HG03025 (cell line): ENCODE measurements around the gene UCK2.

Experiments used
- ATAC-seq: cut with Tn5 transposase; IDR thresholded peaks from one replicate; pipeline ENCODE4 v1.9.1; 2021; ENCODE audit warnings: mild to moderate bottlenecking, moderate library complexity; ENCODE audit not compliant: unreplicated experiment, low FRiP score

Gene UCK2

GRCh38 chr1:165854101-165854845 is 26.9 kb downstream of the UCK2 start:
- no peak for ATAC-seq

- ATAC-seq = no peak
These were observed 27.8 kb downstream of the UCK2 start for GRCh38 chr1:165855010-165855838.

DNA sequence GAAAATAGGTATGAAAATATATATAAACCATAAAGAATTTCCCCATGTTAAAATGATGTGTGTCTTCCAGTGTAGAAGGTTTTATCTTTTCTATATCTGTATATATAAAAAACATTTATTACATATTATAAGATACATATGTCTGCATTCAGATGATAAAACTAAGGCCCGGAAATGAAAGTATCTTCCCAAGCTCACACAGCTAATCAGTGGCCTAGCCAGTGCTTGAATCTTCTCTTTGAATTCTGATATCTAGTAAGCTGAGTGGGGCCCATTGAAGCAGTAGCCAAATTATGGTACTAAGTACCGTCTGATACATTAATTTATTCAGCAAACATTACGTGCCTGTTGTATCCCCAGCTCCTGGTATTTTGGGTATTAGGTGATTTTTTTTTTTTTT is 28.6 kb downstream of the UCK2 start:
- no peak for ATAC-seq

DNA sequence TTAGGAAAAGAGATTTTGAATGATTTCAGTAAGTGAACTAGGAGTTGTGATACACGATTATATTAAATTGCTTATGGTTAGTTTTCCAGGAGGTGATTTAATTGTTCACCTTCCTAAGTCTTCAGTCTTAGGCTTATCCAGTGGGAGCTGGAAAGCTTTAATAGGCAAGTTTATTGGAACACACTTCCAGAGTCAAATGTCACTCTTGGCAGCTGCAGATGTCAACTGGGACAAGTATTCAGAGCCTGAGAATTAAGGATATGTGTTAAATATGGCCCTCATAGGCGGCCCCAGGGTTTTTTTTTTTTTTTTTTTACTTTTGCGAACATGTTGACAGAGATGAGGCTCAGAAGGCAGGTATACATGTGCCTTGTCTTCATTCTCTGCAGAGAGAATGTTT is 29.2 kb downstream of the UCK2 start:
- ATAC-seq = no peak

- ATAC-seq = no peak
These were observed 29.8 kb downstream of the UCK2 start for GRCh38 chr1:165857046-165857801.

GRCh38 chr1:165858364-165858823 is 31.0 kb downstream of the UCK2 start:
- no peak for ATAC-seq

DNA sequence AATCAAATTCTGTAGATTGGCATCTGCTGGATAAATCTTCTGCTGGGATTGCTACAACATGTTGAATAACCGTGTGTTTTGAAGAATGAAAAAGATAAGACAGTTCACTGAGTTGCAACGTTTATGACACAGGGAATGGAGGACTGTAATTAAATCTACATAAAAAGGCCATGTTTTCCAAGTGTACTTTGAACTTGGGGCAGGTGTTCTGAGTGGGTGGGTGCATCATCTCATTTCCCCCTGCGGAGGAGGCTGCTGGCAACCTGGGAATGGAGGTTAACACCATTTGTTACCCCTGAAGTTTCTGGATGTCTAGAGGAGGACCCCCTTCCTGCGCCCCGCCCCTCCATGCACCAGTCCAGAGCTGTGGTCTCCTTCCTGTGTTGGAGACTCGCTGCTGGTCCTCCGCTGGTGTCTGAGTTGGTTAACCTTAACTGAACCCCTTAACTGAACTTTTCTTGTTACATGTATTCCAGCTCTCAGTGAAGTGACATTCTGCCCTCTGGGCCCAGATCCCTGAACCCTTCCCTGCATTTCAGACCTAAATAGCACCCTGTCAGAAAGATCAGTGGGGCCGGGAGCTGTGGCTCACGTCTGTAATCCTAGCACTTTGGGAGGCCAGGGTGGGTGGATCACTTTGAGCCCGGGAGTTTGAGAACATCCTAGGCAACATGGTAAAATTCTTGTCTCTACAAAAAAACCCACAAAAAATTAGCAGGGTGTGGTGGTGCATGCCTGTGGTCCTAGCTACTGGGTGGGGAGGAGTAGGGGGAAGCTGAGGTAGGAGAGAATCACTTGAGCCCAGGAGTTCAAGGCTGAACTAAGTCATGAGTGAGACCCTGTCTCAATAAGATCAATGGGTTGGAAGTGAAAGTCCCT is 31.8 kb downstream of the UCK2 start:
- ATAC-seq = no peak

DNA sequence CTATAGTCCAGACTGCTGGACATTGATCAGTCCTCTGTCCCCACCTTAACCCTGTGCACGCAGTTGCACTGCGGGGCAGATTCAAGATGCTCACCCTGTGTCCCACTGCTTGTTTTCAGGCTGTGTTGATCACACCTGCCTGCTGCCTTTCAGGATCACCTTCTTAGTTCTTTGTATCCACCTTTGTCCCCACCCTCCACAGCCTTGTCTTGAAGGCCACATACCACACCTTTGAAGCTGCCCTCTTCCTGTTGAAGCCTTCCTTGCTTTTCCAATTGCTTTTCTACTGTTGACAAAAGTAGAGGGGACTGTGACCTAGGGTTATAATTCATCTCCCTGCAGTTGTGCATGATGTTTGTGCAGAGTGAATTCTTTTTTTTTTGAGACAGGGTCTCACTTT is 32.7 kb downstream of the UCK2 start:
- ATAC-seq = no peak

DNA sequence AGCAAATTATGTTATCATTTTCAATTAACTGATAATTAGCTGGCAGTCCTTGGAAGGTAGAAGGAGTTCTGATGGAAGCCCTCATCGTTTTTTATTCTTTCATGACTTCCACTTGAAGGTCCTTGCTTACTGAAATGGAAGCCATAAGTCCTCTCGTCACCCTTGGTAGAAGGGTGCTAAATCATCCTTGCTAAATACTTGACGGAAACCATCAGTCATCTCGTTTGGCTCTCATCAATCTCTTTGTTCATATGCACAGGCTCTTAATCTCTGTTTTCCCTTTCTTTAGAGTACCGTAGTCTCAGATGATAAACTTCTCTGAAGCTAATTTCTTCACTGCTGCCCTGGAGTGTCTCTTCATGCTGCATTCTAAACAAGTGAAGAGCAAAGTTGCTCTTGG is 34.5 kb downstream of the UCK2 start:
- ATAC-seq = no peak

- ATAC-seq = no peak
These were observed 35.0 kb downstream of the UCK2 start for GRCh38 chr1:165862448-165862847.

DNA sequence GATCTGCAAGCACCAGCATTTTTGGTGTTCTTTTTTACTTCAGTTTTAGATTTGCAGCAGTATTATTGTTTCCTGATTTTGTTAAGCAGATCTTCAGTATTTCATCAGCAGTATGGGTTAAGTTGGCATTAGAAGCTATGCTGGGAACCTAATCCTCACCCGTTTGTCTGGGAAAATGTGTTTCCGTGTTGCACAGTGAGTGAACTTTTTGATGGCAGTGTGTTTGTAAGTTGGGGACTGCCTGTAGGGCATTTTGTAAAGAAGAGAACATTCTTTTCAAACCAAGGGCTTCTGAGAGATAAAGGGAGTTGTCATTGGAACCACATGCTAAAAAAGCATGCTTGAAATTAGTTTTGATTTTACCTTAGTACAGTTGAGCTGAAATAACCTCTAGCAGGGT is 35.9 kb downstream of the UCK2 start:
- no peak for ATAC-seq

DNA sequence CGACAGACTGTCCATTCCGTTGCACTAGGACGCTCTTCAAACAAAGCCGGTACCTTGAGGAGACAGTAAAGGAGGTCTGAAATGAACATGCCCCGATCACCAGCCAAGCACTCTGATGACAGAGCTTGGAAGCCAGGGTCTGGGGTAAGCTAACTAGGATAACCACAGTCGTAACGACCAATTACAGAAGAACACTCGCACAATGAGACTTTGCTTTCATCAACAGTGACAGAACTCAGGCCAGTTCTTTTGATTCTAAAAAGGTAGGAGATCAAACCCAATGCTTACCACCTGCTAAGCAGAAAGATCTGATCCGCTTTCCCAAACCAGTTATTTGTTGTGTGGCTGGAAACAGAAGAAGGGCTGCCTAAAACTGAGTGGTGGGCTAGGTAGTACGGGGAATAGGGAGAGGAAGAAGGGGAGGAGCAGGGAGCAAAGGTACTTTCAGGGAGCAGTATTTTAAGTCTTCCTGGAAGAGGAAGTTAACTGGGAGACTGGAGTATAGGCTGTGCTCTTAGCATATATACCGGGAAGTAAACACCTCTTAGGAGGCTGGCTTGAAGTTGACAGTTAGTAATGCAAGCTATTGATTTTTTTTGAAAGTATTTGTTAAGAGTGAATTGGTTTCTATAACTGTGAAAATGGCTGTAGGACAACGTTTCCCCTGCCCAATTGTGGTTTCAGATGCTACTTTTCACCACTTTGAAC is 38.4 kb downstream of the UCK2 start:
- no peak for ATAC-seq

- no peak for ATAC-seq
These were observed 41.9 kb downstream of the UCK2 start for GRCh38 chr1:165869343-165869742.

DNA sequence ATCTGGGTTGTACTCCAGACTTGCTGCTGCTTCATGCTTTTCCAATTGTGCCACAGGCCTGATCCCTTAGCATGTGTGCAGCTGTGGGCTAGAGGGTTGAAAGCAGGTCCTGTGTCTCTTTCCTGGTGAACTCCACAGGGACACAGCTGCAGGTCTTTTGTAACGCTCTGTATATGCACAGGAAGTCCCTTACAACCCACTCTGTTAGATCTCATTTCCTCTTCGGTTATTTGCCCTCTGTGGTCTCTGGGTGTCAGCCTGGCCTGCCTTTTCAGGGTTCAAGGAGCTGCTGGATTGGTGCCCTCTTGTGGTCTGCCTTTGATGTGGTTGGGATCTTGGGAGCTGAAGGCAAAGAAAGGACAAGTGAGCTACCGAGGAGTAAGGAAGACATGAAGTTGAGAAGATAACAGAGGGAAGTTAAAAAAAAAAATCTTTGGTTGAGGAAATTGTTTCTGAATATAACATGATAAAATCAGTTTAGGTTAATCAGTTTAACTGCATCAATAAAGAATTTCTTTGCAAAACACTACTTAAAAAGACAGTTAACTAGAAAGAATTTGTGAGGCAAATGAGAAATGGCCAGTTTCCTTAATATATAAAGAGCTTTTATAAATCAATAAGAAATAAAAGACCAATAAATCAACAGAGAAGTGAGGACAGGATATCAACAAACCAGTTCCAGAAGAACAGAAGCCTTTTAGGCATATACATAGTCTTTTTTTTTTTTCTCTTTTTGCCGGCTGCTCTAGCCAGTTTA is 44.1 kb downstream of the UCK2 start:
- peak; percentile 84 for ATAC-seq

DNA sequence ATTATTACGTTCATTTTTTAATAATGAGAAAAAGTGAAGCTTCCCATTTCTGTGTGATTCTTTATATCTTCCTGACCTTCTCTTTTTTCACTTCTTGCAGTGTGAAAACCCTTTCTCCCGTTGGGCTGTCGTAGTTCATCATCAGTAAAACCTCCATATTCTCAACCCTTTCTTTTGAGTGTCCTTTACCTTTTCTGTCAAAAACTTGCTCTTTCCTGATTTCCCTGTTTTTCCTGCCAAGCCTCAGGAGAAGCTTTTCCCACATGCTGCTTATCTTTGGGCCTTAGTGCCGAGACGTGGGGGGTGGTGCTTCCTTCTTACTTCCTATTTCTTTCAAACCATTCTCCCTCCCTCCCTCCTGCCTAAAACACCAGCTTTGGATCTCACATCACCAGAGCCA is 46.1 kb downstream of the UCK2 start:
- no peak for ATAC-seq

- ATAC-seq = no peak
These were observed 47.2 kb downstream of the UCK2 start for GRCh38 chr1:165874643-165875042.

DNA sequence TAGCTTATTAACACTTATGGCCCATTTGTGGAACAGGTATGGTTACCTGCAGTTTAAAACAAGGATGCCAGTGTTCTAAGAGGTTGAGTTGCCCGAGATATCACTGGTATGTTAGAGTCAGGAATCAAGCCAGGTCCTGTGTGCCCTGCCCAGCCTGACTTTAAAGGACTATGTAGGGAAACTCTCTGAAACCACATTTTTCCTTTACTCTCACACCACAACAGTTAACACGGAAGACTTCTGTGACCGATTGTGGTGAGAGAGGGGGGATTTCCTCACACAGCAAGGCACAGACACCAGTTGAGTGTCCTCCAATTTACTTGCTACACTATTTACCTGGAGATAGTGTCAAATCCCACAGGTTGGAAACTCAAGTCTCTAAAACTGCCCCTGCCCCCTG is 47.8 kb downstream of the UCK2 start:
- no peak for ATAC-seq

- no peak for ATAC-seq
These were observed 48.2 kb downstream of the UCK2 start for GRCh38 chr1:165875604-165876003.

GRCh38 chr1:165876121-165876520 is 48.7 kb downstream of the UCK2 start:
- ATAC-seq = no peak
